H9 (cell line): Measurements from ENCODE around the gene ZSCAN30. TPM values are rescaled to one million over a fixed set of nuclear protein-coding genes. Genes with fewer than 3 reads are reported as not detected.

Source experiments
- DNase-seq: peaks from one replicate; pipeline ENCODE4 v3.0.0-alpha.2; 2017
- H2AFZ ChIP-seq: one replicate; pipeline ENCODE4 v1.6.1; 2013; ENCODE audit warnings: mild to moderate bottlenecking, low read length, control low read depth, moderate library complexity
- H2AK5ac ChIP-seq: 2 replicates; pipeline ENCODE4 v1.6.1; 2013; ENCODE audit warnings: low read length, control low read depth, mixed read lengths; ENCODE audit not compliant: insufficient read length
- H2BK120ac ChIP-seq: one replicate; pipeline ENCODE4 v1.6.1; 2013; ENCODE audit warnings: low read depth, mild to moderate bottlenecking, low read length, control low read depth, inconsistent platforms; ENCODE audit not compliant: poor library complexity, severe bottlenecking
- H2BK12ac ChIP-seq: 2 replicates; pipeline ENCODE4 v1.6.1; 2013; ENCODE audit warnings: low read length, control low read depth, mixed read lengths, low read depth; ENCODE audit not compliant: insufficient read length
- H2BK15ac ChIP-seq: 2 replicates; pipeline ENCODE4 v1.6.1; 2013; ENCODE audit warnings: low read depth, low read length, control low read depth
- H2BK20ac ChIP-seq: one replicate; pipeline ENCODE4 v1.6.1; 2013; ENCODE audit warnings: low read depth, mild to moderate bottlenecking, low read length, control low read depth, inconsistent platforms; ENCODE audit not compliant: poor library complexity, severe bottlenecking
- H2BK5ac ChIP-seq: 2 replicates; pipeline ENCODE4 v1.6.1; 2013; ENCODE audit warnings: low read length, control low read depth, mixed read lengths; ENCODE audit not compliant: insufficient read length
- H3K14ac ChIP-seq: 2 replicates; pipeline ENCODE4 v1.6.1; 2013; ENCODE audit warnings: low read length, control low read depth; ENCODE audit not compliant: insufficient read depth
- H3K18ac ChIP-seq: 2 replicates; pipeline ENCODE4 v1.6.1; 2013; ENCODE audit warnings: low read depth, mild to moderate bottlenecking, mixed read lengths, low read length, control low read depth; ENCODE audit not compliant: insufficient read length
- H3K23ac ChIP-seq: 2 replicates; pipeline ENCODE4 v1.6.1; 2013; ENCODE audit warnings: low read length, control low read depth, mixed read lengths, low read depth; ENCODE audit not compliant: insufficient read length
- H3K23me2 ChIP-seq: 2 replicates; pipeline ENCODE4 v1.6.1; 2013; ENCODE audit warnings: low read depth, mild to moderate bottlenecking, mixed read lengths, low read length, control low read depth; ENCODE audit not compliant: insufficient read length, poor library complexity, severe bottlenecking
- H3K27ac ChIP-seq: 2 replicates; pipeline ENCODE4 v1.5.1; 2013; ENCODE audit warnings: low read length, control low read depth, mixed read lengths, low read depth; ENCODE audit not compliant: insufficient read length
- H3K27me3 ChIP-seq: 2 replicates; pipeline ENCODE4 v1.6.1; 2013; ENCODE audit warnings: low read length, control low read depth, inconsistent platforms; ENCODE audit not compliant: insufficient read depth
- H3K4ac ChIP-seq: 2 replicates; pipeline ENCODE4 v1.6.1; 2013; ENCODE audit warnings: low read depth, mild to moderate bottlenecking, control low read depth, inconsistent platforms, low read length, moderate library complexity
- H3K4me1 ChIP-seq: 2 replicates; pipeline ENCODE4 v1.6.1; 2013; ENCODE audit warnings: low read length, control low read depth, inconsistent platforms; ENCODE audit not compliant: insufficient read depth
- H3K4me2 ChIP-seq: 2 replicates; pipeline ENCODE4 v1.6.1; 2013; ENCODE audit warnings: low read length, control low read depth, mixed read lengths; ENCODE audit not compliant: insufficient read length, insufficient read depth
- H3K56ac ChIP-seq: 2 replicates; pipeline ENCODE4 v1.6.1; 2013; ENCODE audit warnings: low read depth, mild to moderate bottlenecking, mixed read lengths, low read length, control low read depth; ENCODE audit not compliant: insufficient read length
- H3K79me1 ChIP-seq: 2 replicates; pipeline ENCODE4 v1.6.1; 2013; ENCODE audit warnings: low read depth, mild to moderate bottlenecking, moderate library complexity, low read length, control low read depth, inconsistent platforms; ENCODE audit not compliant: insufficient read depth, poor library complexity, severe bottlenecking
- H3K79me2 ChIP-seq: 2 replicates; pipeline ENCODE4 v1.6.1; 2013; ENCODE audit warnings: low read length, control low read depth, inconsistent platforms; ENCODE audit not compliant: insufficient read depth
- H3K9ac ChIP-seq: 2 replicates; pipeline ENCODE4 v1.6.1; 2013; ENCODE audit warnings: low read length, control low read depth, mixed read lengths; ENCODE audit not compliant: insufficient read length; ENCODE audit errors: extremely low read depth
- H3K9me3 ChIP-seq: one replicate; pipeline ENCODE4 v1.6.1; 2013; ENCODE audit warnings: low read depth, low read length, inconsistent platforms; ENCODE audit not compliant: control insufficient read depth
- H3T11ph ChIP-seq: one replicate; pipeline ENCODE4 v1.6.1; 2013; ENCODE audit warnings: mild to moderate bottlenecking, low read length, control low read depth, inconsistent platforms
- H4K20me1 ChIP-seq: one replicate; pipeline ENCODE4 v1.6.1; 2013; ENCODE audit not compliant: control insufficient read depth, insufficient read length, insufficient read depth
- H4K5ac ChIP-seq: 2 replicates; pipeline ENCODE4 v1.6.1; 2013; ENCODE audit warnings: low read depth, mild to moderate bottlenecking, mixed read lengths, low read length, control low read depth; ENCODE audit not compliant: insufficient read length
- H4K8ac ChIP-seq: replicated peaks from 2 replicates; pipeline ENCODE4 v1.6.1; 2013; ENCODE audit warnings: low read length, control low read depth, mixed read lengths, low read depth; ENCODE audit not compliant: insufficient read length
- H4K91ac ChIP-seq: 2 replicates; pipeline ENCODE4 v1.6.1; 2013; ENCODE audit warnings: low read depth, mild to moderate bottlenecking, moderate library complexity, mixed read lengths, low read length, control low read depth; ENCODE audit not compliant: insufficient read length
- H3K27ac Mint-ChIP-seq, 3 experiments: 2 replicates in 2 of 3; 3 replicates in 1 of 3; pipeline ENCODE4 v1.8.0; 2020 to 2021; ENCODE audit warnings: mixed read lengths in 3 of 3, mild to moderate bottlenecking in 1 of 3, moderate library complexity in 1 of 3
- H3K27me3 Mint-ChIP-seq: 2 replicates; pipeline ENCODE4 v1.8.0; 2021; ENCODE audit warnings: low read depth, mild to moderate bottlenecking, moderate library complexity, mixed read lengths
- H3K36me3 Mint-ChIP-seq, 3 experiments: 2 replicates in 2 of 3; 3 replicates in 1 of 3; pipeline ENCODE4 v1.8.0; 2020 to 2021; ENCODE audit warnings: low read depth in 3 of 3, mixed read lengths in 3 of 3; ENCODE audit not compliant: insufficient read depth in 1 of 3
- H3K4me1 Mint-ChIP-seq, 2 experiments: 2 replicates each; pipeline ENCODE4 v1.8.0; 2020; ENCODE audit warnings: mixed read lengths in 2 of 2
- H3K4me3 Mint-ChIP-seq, 2 experiments: 2 replicates in 1 of 2; 3 replicates in 1 of 2; pipeline ENCODE4 v1.8.0; 2020 to 2021; ENCODE audit warnings: mild to moderate bottlenecking in 2 of 2, mixed read lengths in 2 of 2, moderate library complexity in 1 of 2
- H3K9me3 Mint-ChIP-seq, 2 experiments: 2 replicates in 1 of 2; 3 replicates in 1 of 2; pipeline ENCODE4 v1.8.0; 2020; ENCODE audit warnings: mild to moderate bottlenecking in 2 of 2, mixed read lengths in 2 of 2, moderate library complexity in 1 of 2
- CTCF ChIP-seq: fragments of 200-600 bp; sonication (generic); conservative IDR thresholded peaks from 3 replicates; pipeline ENCODE4 v1.8.0; 2021; ENCODE audit warnings: antibody characterized with exemption, mild to moderate bottlenecking
- WGBS: extraction: QIAGEN DNeasy Blood & Tissue Kit; methylation state at CpG from one replicate; pipeline ENCODE4 v1.1.7; 2013; ENCODE audit warnings: missing lambda C conversion rate, low lambda C conversion rate, mixed read lengths; ENCODE audit not compliant: insufficient read length; ENCODE audit errors: extremely low coverage; 5-methylcytosine and 5-hydroxymethylcytosine counted together
- total RNA-seq: library from RNA; stranded (reverse); gene quantifications from 2 replicates; pipeline ENCODE4 v1.2.1, GENCODE V29; 2021

ZSCAN30 gene
- total RNA-seq, 1 experiment from 2014 or later = 11.6 TPM

GRCh38 chr18:35296060-35296459 is 6.0 kb upstream of the ZSCAN30 start:
- peaks cover 44 to 60% (median 50%) of the 10 kb centered on the region in 3 experiments for H3K36me3 Mint-ChIP-seq

More at GRCh38 chr18:35296060-35296459, 6.0 kb upstream of the ZSCAN30 start:
- Mint-ChIP-seq H3K9me3 (peaks cover 6 to 21% of the 10 kb centered on the region in 2 experiments; a peak in 4 of 5 replicates), H3K27ac (no peak overlapping the region), H3K27me3 (no peaks in the 10 kb centered on the region), H3K4me1 (peaks cover 6 to 9% of the 10 kb centered on the region in 2 experiments), H3K4me3 (no peak overlapping the region)
- no peak overlapping the region for H2BK20ac ChIP-seq
- no peak overlapping the region for H2AK5ac ChIP-seq
- H2BK12ac ChIP-seq = no peak overlapping the region
- H3K18ac ChIP-seq = no peak overlapping the region
- no peak for TF ChIP-seq CTCF
- H3K27me3 ChIP-seq = no peaks in the 10 kb centered on the region
- H4K91ac ChIP-seq = no peak overlapping the region
- no peak overlapping the region for H2BK5ac ChIP-seq
- no peaks in the 10 kb centered on the region for H3K23me2 ChIP-seq
- H3K9me3 ChIP-seq = no peaks in the 10 kb centered on the region
- no peaks in the 10 kb centered on the region for H3K4me1 ChIP-seq
- H3K9ac ChIP-seq = no peak overlapping the region
- H3K23ac ChIP-seq = no peak overlapping the region
- H4K5ac ChIP-seq = no peak overlapping the region
- no peak overlapping the region for H3K14ac ChIP-seq
- H2BK120ac ChIP-seq = no peak overlapping the region
- no peak overlapping the region for H2AFZ ChIP-seq
- WGBS = no CpG with 5 or more reads among the region's 2 CpGs
- H4K8ac ChIP-seq = no peak overlapping the region
- no peak overlapping the region for H3K4ac ChIP-seq
- H2BK15ac ChIP-seq = no peak overlapping the region
- no peak overlapping the region for H3K4me2 ChIP-seq
- no peak overlapping the region for H3K27ac ChIP-seq
- H4K20me1 ChIP-seq = no peaks in the 10 kb centered on the region
- no peak overlapping the region for H3T11ph ChIP-seq
- H3K56ac ChIP-seq = no peak overlapping the region
- H3K79me2 ChIP-seq = no peaks in the 10 kb centered on the region
- DNase-seq = no peak
- peaks cover 4% of the 10 kb centered on the region for H3K79me1 ChIP-seq
